Erythroblast (primary cell): Measurements from ENCODE around the gene RASL12.

Source experiments
- GATA1 ChIP-seq: IDR thresholded peaks from 2 replicates; pipeline ENCODE4 v1.6.1; 2011; ENCODE audit warnings: low read depth, mild to moderate bottlenecking, control low read depth, low read length, moderate library complexity
- POLR2A ChIP-seq: IDR thresholded peaks from 2 replicates; pipeline ENCODE4 v1.6.1; 2011; ENCODE audit warnings: mild to moderate bottlenecking, low read length

- TF ChIP-seq POLR2A (no peak), GATA1 (no peak)
These were observed 62.8 kb downstream of the RASL12 start for GRCh38 chr15:65004993-65005392.
